GM12865 (cell line): Measurements from ENCODE around the gene ZGLP1.

Experiments
- DNase-seq: peaks from one replicate; pipeline ENCODE4 v3.0.0; 2010; ENCODE audit warnings: low read depth
- H3K4me3 ChIP-seq: 2 replicates; pipeline ENCODE4 v1.5.1; 2011; ENCODE audit warnings: mild to moderate bottlenecking, low read depth, low read length, control low read depth
- CTCF ChIP-seq: IDR thresholded peaks from 2 replicates; pipeline ENCODE4 v1.5.1; 2011; ENCODE audit warnings: low read length, control low read depth, low read depth, inconsistent platforms; ENCODE audit not compliant: insufficient read depth; ENCODE audit errors: missing control alignments

ZGLP1 gene

GRCh38 chr19:10317045-10317856 lies 7.6 kb upstream of the ZGLP1 start:
- DNase-seq, result no peak
- no peak for TF ChIP-seq CTCF
- no peak overlapping the region for H3K4me3 ChIP-seq

DNA sequence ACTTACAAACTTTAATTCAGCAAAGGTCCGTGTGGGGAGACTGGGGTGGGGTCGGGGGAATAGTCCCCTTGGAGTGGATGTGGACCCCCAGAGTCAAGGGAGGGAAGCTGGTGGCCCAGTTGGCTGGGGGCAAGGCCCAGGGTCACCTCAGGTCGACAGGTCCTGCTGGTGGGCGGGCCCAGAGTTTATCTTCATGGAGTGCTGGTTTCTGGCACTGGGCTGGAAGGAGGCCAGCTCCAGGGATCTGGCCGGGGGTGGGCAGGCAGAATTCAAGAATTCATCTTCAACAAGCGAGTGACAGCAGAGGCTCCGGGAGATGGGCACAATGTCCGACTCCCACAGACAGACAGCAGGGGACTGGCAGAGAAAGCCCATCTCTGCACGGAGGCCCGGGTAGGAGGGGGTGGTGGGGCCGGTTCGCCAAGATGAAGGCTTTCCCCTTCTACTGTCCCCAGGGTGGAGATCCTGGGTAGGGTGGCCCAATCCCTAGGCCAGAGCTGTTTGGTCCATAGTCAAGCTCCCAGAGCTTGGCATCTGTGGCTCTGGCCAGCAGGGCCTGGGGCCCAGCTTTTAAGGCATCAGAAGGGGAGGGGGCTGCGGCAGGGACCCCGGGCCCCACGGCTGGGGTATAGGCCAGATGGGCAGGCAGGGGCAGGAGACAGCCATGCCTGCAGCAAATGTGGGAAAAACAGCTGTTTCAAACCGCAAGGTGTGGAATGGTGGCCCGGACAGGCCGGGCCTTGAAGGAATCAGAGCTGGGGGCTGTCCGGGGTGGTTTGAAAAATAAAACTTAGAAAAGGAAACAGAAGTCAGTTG lies 6.8 kb upstream of the ZGLP1 start:
- no peak overlapping the region for H3K4me3 ChIP-seq
- TF ChIP-seq CTCF, result no peak
- no peak for DNase-seq

- no peak for TF ChIP-seq CTCF
- peak within 1 kb of the TSS; percentile 58 for H3K4me3 ChIP-seq
- peak; percentile 91 for DNase-seq
Measured at GRCh38 chr19:10315335-10316214, 6.0 kb upstream of the ZGLP1 start, which contains the start of gene FDX2. FDX2 (minus strand) TSS chr19:10316015; CDS start chr19:10315996, 19 bp downstream.

DNA sequence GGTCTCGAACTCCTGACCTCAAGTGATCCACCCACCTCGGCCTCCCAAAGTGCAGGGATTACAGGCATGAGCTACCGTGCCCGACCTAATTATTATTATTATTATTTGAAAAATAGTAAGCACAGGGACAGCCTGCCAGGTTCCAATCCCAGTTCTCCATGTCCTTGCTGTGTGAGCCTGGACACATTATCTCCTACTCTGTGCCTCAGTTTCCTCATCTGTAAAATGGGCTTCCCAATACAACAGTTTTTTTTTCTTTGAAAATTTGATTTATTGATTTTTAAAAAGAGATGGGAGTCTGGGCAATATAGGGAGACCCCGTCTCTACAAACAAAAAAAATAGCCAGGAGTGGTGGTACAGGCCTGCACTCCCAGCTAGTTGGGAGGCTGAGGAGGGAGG lies 3.3 kb downstream of the ZGLP1 start:
- no peak for DNase-seq
- H3K4me3 ChIP-seq, result no peak overlapping the region
- TF ChIP-seq CTCF, result no peak

DNA sequence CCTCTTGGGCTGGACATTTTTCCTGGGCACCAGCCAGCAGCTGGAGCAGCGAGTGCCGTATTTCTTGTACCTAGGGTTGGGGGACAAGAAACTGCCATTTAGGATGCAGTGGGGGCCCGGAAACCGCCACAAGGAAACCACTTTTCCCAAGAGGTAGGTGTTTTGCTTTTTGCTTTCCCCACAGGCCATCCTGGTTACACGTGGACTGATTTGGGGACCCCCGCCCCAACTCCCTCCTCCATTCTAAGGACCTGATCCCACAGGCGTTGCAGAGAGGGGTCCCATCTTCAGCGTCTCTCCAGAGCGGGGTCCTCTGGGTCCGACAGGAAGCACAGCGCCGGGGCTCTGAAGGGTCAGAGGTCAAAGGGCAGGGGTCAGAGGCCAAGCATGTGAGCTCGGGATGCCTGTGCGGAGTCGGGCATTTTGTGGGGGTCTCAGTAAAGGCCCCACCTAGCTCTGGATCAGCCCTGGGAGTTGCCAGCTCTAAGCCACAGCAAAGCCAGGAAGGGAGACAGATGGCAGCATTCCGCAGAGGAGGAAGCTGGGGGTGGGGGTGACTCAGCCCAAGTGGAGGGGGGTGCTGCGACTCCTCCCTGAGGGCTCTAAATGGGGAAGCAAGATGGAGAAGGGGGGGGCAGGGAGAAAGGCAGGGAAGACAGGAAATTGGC lies 4.3 kb downstream of the ZGLP1 start:
- DNase-seq, result no peak
- TF ChIP-seq CTCF, result no peak
- no peak overlapping the region for H3K4me3 ChIP-seq
